ENCODE results near the gene TCF15.

DNA sequence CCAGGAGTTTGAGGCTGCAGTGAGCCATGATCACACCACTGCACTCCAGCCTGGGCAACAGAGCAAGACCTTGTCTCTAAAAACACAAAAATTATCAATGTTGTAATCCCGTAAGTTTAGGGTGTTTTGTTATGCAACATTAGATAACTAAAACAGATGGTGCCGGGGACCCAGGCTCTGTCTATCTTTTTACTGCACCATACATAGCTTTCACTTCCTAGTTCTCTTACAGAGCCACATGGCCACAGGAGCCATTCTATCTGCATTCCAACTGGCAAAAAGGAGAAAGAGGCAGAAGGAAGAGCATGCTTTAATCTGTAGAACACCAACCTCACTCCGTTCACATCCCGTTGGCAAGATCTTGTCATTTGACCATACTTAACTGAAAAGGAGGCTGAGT, 5.4 kb upstream of the TCF15 start:
- TF ChIP-seq, protein P1, sequence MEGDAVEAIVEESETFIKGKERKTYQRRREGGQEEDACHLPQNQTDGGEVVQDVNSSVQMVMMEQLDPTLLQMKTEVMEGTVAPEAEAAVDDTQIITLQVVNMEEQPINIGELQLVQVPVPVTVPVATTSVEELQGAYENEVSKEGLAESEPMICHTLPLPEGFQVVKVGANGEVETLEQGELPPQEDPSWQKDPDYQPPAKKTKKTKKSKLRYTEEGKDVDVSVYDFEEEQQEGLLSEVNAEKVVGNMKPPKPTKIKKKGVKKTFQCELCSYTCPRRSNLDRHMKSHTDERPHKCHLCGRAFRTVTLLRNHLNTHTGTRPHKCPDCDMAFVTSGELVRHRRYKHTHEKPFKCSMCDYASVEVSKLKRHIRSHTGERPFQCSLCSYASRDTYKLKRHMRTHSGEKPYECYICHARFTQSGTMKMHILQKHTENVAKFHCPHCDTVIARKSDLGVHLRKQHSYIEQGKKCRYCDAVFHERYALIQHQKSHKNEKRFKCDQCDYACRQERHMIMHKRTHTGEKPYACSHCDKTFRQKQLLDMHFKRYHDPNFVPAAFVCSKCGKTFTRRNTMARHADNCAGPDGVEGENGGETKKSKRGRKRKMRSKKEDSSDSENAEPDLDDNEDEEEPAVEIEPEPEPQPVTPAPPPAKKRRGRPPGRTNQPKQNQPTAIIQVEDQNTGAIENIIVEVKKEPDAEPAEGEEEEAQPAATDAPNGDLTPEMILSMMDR (IDR thresholded peaks at IDR 0.05; ENCODE audit: low read depth, low read length) = no peak
- no peak for TF ChIP-seq EZH2phosphoT487 (IDR thresholded peaks at IDR 0.05; ENCODE audit: low read depth)

All from OCI-LY3 (cell line).